HepG2 (cell line): ENCODE data around the gene LSM12. TPM values are rescaled to one million over a fixed set of nuclear protein-coding genes. Genes with fewer than 3 reads are reported as not detected.

Experiments
- CCAR2 ChIP-seq: fragments of 200-400 bp; formaldehyde crosslinking; optimal IDR thresholded peaks from 2 replicates; pipeline ENCODE3; 2018; ENCODE audit warnings: low read depth, mild to moderate bottlenecking, low read length, moderate library complexity
- CHD2 ChIP-seq: IDR thresholded peaks from 2 replicates; pipeline ENCODE4 v1.6.1; 2011; ENCODE audit warnings: low read depth, low read length, improper control_type of control experiment
- ELF1 ChIP-seq: sonication (generic); formaldehyde crosslinking; IDR thresholded peaks from 2 replicates; pipeline ENCODE4 v1.4.0; 2020; ENCODE audit warnings: missing genetic modification reagents
- ELF3 ChIP-seq: IDR thresholded peaks from 2 replicates; pipeline ENCODE4 v1.6.1; 2016; ENCODE audit warnings: missing genetic modification reagents, missing compliant biosample characterization
- HMG20B ChIP-seq: conservative IDR thresholded peaks from 2 replicates; pipeline ENCODE4 v1.6.1; 2016; ENCODE audit warnings: missing genetic modification reagents, missing compliant biosample characterization
- KLF15 ChIP-seq: sonication (generic); formaldehyde crosslinking; IDR thresholded peaks from 2 replicates; pipeline ENCODE4 v1.8.1; 2023; ENCODE audit warnings: borderline replicate concordance, mild to moderate bottlenecking, inconsistent platforms, missing genetic modification reagents, mixed read lengths
- PAX8 ChIP-seq: sonication (generic); formaldehyde crosslinking; IDR thresholded peaks from 2 replicates; pipeline ENCODE4 v1.8.0; 2022; ENCODE audit warnings: mild to moderate bottlenecking, missing genetic modification reagents, borderline replicate concordance
- SIN3A ChIP-seq: IDR thresholded peaks from 2 replicates; pipeline ENCODE4 v1.6.1; 2011; ENCODE audit warnings: low read depth, mild to moderate bottlenecking, control low read depth, low read length, borderline replicate concordance
- SMAD9 ChIP-seq: sonication (generic); formaldehyde crosslinking; IDR thresholded peaks from 2 replicates; pipeline ENCODE4 v1.5.1; 2020; ENCODE audit warnings: mild to moderate bottlenecking, missing genetic modification reagents
- SMC3 ChIP-seq: IDR thresholded peaks from 2 replicates; pipeline ENCODE4 v1.6.1; 2011; ENCODE audit warnings: low read length, improper control_type of control experiment
- ZNF225 ChIP-seq: sonication (generic); formaldehyde crosslinking; IDR thresholded peaks from 2 replicates; pipeline ENCODE4 v1.4.0; 2020; ENCODE audit warnings: mild to moderate bottlenecking, missing genetic modification reagents
- ZNF264 ChIP-seq: sonication (generic); formaldehyde crosslinking; IDR thresholded peaks from 2 replicates; pipeline ENCODE4 v1.4.0; 2020; ENCODE audit warnings: missing genetic modification reagents
- ZNF788 ChIP-seq: sonication (generic); formaldehyde crosslinking; IDR thresholded peaks from 2 replicates; pipeline ENCODE4 v1.5.0; 2020; ENCODE audit warnings: mild to moderate bottlenecking, missing genetic modification reagents, borderline replicate concordance
- ZNF841 ChIP-seq: sonication (generic); formaldehyde crosslinking; IDR thresholded peaks from 2 replicates; pipeline ENCODE4 v1.8.1; 2023; ENCODE audit warnings: missing genetic modification reagents, borderline replicate concordance
- polyA plus RNA-seq, 8 experiments: library from polyadenylated mRNA; depleted of rRNA in 3 of 8; stranded (reverse) in 7 of 8; unstranded in 1 of 8; fragments of >200 nt; fragmentation: Illumina TruSeq in 4 of 8; extraction: Trizol in 4 of 8; gene quantifications; 2 replicates each; pipeline versions ENCODE4 v1.2.1 to v1.2.3, GENCODE V29; 2011 to 2016; ENCODE audit warnings: low read depth in 4 of 8, missing spikeins in 1 of 8, mixed read lengths in 1 of 8; ENCODE audit not compliant: insufficient read depth in 1 of 8
- total RNA-seq, 5 experiments: library from RNA; depleted of rRNA; stranded (reverse); fragments of >200 nt; fragmentation: Illumina TruSeq; extraction: Trizol; gene quantifications; 2 replicates each; pipeline ENCODE4 v1.2.3, GENCODE V29; 2016; ENCODE audit warnings: low read depth in 1 of 5
- TF ChIP-seq, protein P1 (sequence below): sonication (generic); formaldehyde crosslinking; IDR thresholded peaks from 2 replicates; pipeline ENCODE4 v1.8.0; 2022; ENCODE audit warnings: missing genetic modification reagents, mild to moderate bottlenecking, inconsistent platforms, borderline replicate concordance
- TF ChIP-seq, protein P2 (sequence below): sonication (generic); formaldehyde crosslinking; IDR thresholded peaks from 2 replicates; pipeline ENCODE4 v1.5.0; 2020; ENCODE audit warnings: mild to moderate bottlenecking, missing genetic modification reagents, moderate library complexity
- TF ChIP-seq, protein P3 (sequence below): sonication (generic); formaldehyde crosslinking; IDR thresholded peaks from 2 replicates; pipeline ENCODE4 v1.8.1; 2023; ENCODE audit warnings: missing genetic modification reagents, inconsistent platforms, borderline replicate concordance
- TF ChIP-seq, protein P4 (sequence below): IDR thresholded peaks from 2 replicates; pipeline ENCODE4 v1.6.1; 2016; ENCODE audit warnings: mild to moderate bottlenecking
- TF ChIP-seq, protein P5 (sequence below): sonication (generic); formaldehyde crosslinking; IDR thresholded peaks from 2 replicates; pipeline ENCODE4 v1.5.0; 2020; ENCODE audit warnings: mild to moderate bottlenecking, missing genetic modification reagents
- TF ChIP-seq, protein P6 (sequence below): sonication (generic); formaldehyde crosslinking; IDR thresholded peaks from 2 replicates; pipeline ENCODE4 v1.8.0; 2022; ENCODE audit warnings: mild to moderate bottlenecking, missing genetic modification reagents, borderline replicate concordance

Gene LSM12
- total and polyA plus RNA-seq, 2 of the 13 experiments (the other 11 are each of a cell fraction or from before 2014, with no cell fraction given) = 52.8 to 55.7 TPM

DNA sequence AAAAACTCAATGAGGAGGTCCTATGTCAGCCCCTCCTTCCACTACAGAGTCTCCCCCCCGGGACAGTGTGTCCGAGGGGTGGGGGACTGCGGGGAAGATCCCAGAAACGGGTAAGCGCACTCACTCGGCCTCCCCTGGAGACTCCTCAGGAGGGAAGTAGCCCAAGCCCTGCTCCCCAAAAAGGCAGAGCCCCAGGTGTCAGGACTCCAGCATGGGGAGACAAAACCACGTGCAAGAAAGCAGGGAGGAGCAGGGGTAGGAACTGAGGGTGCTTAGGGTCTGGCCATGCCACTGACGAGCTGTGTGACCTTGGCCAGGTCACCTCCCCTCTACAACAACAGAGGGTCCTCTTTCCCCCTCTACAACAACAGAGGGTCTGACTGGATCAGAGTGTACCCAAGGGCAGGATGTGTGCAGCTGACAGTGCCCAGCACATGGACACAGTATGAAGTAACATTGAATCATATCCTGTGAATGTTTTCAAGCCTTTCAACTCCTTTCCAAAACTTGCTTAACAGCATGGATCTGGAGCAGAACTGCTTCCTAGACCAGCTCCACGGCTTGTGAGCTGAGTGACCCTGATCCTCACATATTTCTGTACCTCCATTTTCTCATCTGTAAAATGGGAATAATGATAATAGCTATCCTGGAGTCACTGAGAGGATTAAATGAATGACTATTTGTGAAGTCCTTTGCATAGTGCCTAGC lies 64.2 kb downstream of the LSM12 start (continued):
- TF ChIP-seq ELF1 (CRISPR knock-in tag) (peak; percentile 52), SMAD9 (CRISPR knock-in tag) (no peak), PAX8 (CRISPR knock-in tag) (no peak), CCAR2 (no peak), CHD2 (no peak), ZNF841 (CRISPR knock-in tag) (no peak), SMC3 (peak; percentile 20; the same call in 1 of the 2 replicates), ZNF225 (CRISPR knock-in tag) (no peak), ZNF264 (CRISPR knock-in tag) (no peak), KLF15 (no peak), ZNF788 (CRISPR knock-in tag) (no peak), HMG20B (CRISPR knock-in tag) (no peak), SIN3A (peak; percentile 64; the same call in 1 of the 2 replicates), ELF3 (peak; percentile 87)
- TF ChIP-seq, protein P1, sequence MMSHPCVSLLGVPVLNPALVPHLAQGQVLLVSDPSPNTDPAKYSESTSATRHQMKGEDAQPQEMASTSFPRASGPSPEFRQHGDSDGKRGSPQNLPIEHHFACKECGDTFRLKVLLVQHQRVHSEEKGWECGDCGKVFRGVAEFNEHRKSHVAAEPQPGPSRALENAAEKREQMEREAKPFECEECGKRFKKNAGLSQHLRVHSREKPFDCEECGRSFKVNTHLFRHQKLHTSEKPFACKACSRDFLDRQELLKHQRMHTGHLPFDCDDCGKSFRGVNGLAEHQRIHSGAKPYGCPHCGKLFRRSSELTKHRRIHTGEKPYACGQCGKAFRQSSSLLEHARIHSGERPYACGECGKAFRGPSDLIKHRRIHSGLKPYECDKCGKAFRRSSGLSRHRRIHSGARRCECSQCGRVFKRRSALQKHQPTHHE (CRISPR knock-in tag) = no peak
- TF ChIP-seq, protein P2, sequence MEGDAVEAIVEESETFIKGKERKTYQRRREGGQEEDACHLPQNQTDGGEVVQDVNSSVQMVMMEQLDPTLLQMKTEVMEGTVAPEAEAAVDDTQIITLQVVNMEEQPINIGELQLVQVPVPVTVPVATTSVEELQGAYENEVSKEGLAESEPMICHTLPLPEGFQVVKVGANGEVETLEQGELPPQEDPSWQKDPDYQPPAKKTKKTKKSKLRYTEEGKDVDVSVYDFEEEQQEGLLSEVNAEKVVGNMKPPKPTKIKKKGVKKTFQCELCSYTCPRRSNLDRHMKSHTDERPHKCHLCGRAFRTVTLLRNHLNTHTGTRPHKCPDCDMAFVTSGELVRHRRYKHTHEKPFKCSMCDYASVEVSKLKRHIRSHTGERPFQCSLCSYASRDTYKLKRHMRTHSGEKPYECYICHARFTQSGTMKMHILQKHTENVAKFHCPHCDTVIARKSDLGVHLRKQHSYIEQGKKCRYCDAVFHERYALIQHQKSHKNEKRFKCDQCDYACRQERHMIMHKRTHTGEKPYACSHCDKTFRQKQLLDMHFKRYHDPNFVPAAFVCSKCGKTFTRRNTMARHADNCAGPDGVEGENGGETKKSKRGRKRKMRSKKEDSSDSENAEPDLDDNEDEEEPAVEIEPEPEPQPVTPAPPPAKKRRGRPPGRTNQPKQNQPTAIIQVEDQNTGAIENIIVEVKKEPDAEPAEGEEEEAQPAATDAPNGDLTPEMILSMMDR (CRISPR knock-in tag) = no peak
- TF ChIP-seq, protein P3, sequence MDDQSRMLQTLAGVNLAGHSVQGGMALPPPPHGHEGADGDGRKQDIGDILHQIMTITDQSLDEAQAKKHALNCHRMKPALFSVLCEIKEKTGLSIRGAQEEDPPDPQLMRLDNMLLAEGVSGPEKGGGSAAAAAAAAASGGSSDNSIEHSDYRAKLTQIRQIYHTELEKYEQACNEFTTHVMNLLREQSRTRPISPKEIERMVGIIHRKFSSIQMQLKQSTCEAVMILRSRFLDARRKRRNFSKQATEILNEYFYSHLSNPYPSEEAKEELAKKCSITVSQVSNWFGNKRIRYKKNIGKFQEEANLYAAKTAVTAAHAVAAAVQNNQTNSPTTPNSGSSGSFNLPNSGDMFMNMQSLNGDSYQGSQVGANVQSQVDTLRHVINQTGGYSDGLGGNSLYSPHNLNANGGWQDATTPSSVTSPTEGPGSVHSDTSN (CRISPR knock-in tag) = no peak
- TF ChIP-seq, protein P4, sequence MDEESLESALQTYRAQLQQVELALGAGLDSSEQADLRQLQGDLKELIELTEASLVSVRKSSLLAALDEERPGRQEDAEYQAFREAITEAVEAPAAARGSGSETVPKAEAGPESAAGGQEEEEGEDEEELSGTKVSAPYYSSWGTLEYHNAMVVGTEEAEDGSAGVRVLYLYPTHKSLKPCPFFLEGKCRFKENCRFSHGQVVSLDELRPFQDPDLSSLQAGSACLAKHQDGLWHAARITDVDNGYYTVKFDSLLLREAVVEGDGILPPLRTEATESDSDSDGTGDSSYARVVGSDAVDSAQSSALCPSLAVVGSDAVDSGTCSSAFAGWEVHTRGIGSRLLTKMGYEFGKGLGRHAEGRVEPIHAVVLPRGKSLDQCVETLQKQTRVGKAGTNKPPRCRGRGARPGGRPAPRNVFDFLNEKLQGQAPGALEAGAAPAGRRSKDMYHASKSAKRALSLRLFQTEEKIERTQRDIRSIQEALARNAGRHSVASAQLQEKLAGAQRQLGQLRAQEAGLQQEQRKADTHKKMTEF (CRISPR knock-in tag) = peak; percentile 67
- TF ChIP-seq, protein P5, sequence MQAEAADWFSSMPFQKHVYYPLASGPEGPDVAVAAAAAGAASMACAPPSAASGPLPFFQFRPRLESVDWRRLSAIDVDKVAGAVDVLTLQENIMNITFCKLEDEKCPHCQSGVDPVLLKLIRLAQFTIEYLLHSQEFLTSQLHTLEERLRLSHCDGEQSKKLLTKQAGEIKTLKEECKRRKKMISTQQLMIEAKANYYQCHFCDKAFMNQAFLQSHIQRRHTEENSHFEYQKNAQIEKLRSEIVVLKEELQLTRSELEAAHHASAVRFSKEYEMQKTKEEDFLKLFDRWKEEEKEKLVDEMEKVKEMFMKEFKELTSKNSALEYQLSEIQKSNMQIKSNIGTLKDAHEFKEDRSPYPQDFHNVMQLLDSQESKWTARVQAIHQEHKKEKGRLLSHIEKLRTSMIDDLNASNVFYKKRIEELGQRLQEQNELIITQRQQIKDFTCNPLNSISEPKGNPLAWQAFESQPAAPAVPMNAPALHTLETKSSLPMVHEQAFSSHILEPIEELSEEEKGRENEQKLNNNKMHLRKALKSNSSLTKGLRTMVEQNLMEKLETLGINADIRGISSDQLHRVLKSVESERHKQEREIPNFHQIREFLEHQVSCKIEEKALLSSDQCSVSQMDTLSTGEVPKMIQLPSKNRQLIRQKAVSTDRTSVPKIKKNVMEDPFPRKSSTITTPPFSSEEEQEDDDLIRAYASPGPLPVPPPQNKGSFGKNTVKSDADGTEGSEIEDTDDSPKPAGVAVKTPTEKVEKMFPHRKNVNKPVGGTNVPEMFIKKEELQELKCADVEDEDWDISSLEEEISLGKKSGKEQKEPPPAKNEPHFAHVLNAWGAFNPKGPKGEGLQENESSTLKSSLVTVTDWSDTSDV (CRISPR knock-in tag) = no peak
- TF ChIP-seq, protein P6, sequence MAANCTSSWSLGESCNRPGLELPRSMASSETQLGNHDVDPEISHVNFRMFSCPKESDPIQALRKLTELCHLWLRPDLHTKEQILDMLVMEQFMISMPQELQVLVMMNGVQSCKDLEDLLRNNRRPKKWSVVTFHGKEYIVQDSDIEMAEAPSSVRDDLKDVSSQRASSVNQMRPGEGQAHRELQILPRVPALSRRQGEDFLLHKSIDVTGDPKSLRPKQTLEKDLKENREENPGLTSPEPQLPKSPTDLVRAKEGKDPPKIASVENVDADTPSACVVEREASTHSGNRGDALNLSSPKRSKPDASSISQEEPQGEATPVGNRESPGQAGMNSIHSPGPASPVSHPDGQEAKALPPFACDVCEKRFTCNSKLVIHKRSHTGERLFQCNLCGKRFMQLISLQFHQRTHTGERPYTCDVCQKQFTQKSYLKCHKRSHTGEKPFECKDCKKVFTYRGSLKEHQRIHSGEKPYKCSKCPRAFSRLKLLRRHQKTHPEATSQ (CRISPR knock-in tag) = no peak
